ENCODE measurements around the gene THBS2. TPM values are rescaled to one million over a fixed set of nuclear protein-coding genes. Genes with fewer than 3 reads are reported as not detected.
A peak's percentile ranks its signal among the peaks of the same experiment; 100 is the strongest.
"Not testable (repeated sequence)": the region's sequence is repeated elsewhere in the genome, so short reads cannot be mapped to it uniquely, and the experiment has no call there.

THBS2 gene
- polyA plus RNA-seq, 1 experiment: 857 TPM

GRCh38 chr6:169184419-169184818 lies 69.2 kb downstream of the THBS2 start:
- Histone ChIP-seq H3K36me3 (ENCODE audit: control insufficient read depth, insufficient read depth, low read length) (no peaks in the 10 kb centered on the region), H3K4me3 (ENCODE audit: low read depth, low read length) (no peak overlapping the region), H3K27me3 (ENCODE audit: control insufficient read depth, insufficient read depth, low read length) (no peaks in the 10 kb centered on the region)
- no peak for TF ChIP-seq CTCF (IDR thresholded peaks at IDR 0.05; ENCODE audit: insufficient read depth, low read depth, low read length)
- POLR2A ChIA-PET: interaction anchor here (0.6 kb wide), 1 partner anchor 28 kb away, joined by 3 read pairs; no protein-coding TSS in a partner anchor
- CTCF ChIA-PET: interaction anchor here (1.3 kb wide), 1 partner anchor 228 kb away, joined by 3 read pairs; no protein-coding TSS in a partner anchor
- no peak for DNase-seq (ENCODE audit: low read depth)

- H3K27me3 ChIP-seq (ENCODE audit: control insufficient read depth, insufficient read depth, low read length): no peaks in the 10 kb centered on the region
- no peaks in the 10 kb centered on the region for H3K36me3 ChIP-seq (ENCODE audit: control insufficient read depth, insufficient read depth, low read length)
- ChIA-PET POLR2A (no interaction called here), CTCF (no interaction called here)
- DNase-seq (ENCODE audit: low read depth): no peak
- H3K4me3 ChIP-seq (ENCODE audit: low read depth, low read length): no peak overlapping the region
- TF ChIP-seq CTCF (IDR thresholded peaks at IDR 0.05; ENCODE audit: insufficient read depth, low read depth, low read length): no peak
Measured at GRCh38 chr6:169183233-169183632, 70.4 kb downstream of the THBS2 start.

GRCh38 chr6:169179831-169180230 lies 73.8 kb downstream of the THBS2 start:
- H3K27me3 ChIP-seq (ENCODE audit: control insufficient read depth, insufficient read depth, low read length); H3K4me3 ChIP-seq (ENCODE audit: low read depth, low read length); CTCF ChIA-PET; POLR2A ChIA-PET; DNase-seq (ENCODE audit: low read depth); H3K36me3 ChIP-seq (ENCODE audit: control insufficient read depth, insufficient read depth, low read length): not testable (repeated sequence)

GRCh38 chr6:169177516-169178166 lies 76.0 kb downstream of the THBS2 start:
- TF ChIP-seq CTCF (IDR thresholded peaks at IDR 0.05; ENCODE audit: insufficient read depth, low read depth, low read length): 0 out of 2 replicates have a peak, but pooled peaks have one; percentile 17
- no peak for DNase-seq (ENCODE audit: low read depth)
- ChIA-PET CTCF (no interaction called here), POLR2A (no interaction called here)
- Histone ChIP-seq H3K4me3 (ENCODE audit: low read depth, low read length) (no peak overlapping the region), H3K36me3 (ENCODE audit: control insufficient read depth, insufficient read depth, low read length) (no peaks in the 10 kb centered on the region), H3K27me3 (ENCODE audit: control insufficient read depth, insufficient read depth, low read length) (no peaks in the 10 kb centered on the region)

GRCh38 chr6:169176361-169176991 lies 77.2 kb downstream of the THBS2 start:
- ChIA-PET CTCF (interaction anchor here (0.5 to 1.8 kb wide), 3 partner anchors 10 to 279 kb away, joined by 3 to 7 read pairs (median 3); no protein-coding TSS in a partner anchor), POLR2A (no interaction called here)
- no peak for DNase-seq (ENCODE audit: low read depth)
- Histone ChIP-seq H3K36me3 (ENCODE audit: control insufficient read depth, insufficient read depth, low read length) (no peaks in the 10 kb centered on the region), H3K4me3 (ENCODE audit: low read depth, low read length) (no peak overlapping the region), H3K27me3 (ENCODE audit: control insufficient read depth, insufficient read depth, low read length) (no peaks in the 10 kb centered on the region)
- TF ChIP-seq CTCF (IDR thresholded peaks at IDR 0.05; ENCODE audit: insufficient read depth, low read depth, low read length): no peak
